Measurements from ENCODE around the gene TMC7. TPM values are rescaled to one million over a fixed set of nuclear protein-coding genes. Genes with fewer than 3 reads are reported as not detected.
"Not testable (repeated sequence)": the region's sequence is repeated elsewhere in the genome, so short reads cannot be mapped to it uniquely, and the experiment has no call there.

Gene TMC7
- total RNA-seq: 2.4 TPM

DNA sequence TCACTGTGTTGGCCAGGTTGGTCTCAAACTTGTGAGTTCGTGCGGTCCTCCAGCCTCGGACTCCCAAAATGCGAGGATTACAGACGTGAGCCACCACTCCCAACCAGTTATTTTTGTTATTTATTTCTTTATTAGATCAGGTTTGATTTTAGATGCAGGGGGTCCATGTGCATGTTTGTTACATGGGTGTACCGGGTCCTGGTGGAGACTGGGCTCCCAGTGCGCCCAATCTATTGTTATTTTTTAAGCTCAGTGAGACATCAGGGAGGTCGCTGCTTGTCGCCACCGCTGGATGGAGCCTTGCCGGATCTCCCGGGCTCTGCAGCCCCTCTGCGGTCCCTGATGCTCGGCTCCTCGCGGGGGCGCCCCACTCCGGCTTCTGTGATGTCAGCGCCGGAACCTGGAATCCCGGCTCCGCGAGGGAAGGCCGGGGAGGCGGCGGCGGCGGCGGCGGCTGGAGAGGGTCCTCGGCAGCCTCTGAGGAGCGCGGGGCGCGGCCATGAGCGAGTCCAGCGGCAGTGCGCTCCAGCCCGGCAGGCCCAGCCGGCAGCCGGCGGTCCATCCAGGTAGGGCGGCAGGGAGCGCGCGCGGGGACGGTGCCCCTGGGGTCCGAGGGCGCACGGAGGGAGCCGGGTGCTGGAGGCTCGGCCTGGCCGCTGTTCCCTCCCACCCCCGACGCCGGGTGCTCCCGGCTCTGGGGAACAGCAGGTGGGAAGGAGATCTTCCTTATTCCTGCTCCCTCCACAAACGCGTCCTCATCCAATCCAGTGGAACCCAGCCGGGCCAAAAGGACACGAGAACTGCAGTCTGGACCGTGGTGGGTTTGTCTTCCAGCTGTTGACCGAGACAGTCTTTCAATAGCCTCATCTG lies at the start of gene TMC7:
Gene TMC7 (plus strand): TSS at position 370 of the 870 bp plus-strand sequence. CDS start 130 bp downstream, at position 500.
- peak; percentile 91 for DNase-seq

DNA sequence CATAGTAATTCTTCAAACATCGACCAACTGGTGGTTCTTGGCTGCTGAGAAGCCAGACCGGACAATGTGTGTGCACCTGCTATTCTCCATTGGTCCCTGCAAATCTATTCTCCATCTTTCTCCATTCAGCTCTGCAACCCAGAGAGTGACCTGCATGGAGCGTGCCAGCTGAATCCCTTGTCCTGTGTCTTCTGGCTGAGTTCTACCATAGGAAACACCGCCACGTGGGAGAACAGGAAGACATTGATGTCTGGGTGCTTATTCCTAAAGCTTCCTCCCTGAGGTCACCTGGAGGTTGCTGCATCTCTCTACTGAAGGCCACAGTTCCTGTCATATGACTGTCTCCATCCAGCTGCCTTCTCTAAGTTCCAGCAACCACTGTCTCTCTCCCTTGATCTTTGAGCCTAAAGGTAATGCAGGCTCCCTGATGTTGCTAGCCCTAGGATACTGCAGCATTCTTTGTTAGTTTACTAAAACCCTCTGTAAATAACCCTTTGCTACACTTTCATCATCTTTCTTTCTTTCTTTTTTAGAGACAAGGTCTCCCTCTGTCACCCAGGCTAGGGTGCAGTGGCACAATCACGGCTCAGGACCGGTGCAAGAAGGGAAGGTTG lies 46.9 kb upstream of the TMC7 start:
- no peak for DNase-seq

DNA sequence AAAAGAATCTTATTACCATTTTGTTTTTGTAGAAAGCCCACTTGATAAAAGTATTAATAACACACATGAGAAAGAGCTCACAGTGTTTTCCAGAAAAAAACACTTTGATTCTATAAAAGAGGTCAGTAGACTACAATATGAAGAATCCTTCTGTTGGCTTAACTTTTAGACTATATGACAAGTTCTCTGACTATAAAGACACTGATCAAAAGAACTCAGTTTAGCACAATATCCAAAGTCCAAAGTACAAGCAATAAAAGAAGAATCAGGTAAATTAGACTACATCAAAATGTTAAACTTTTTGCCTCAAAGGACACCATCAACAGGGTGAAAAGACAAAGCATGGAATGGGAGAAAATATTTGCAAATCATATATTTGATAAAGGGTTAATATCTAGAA lies 46.3 kb upstream of the TMC7 start:
- no peak for DNase-seq

DNA sequence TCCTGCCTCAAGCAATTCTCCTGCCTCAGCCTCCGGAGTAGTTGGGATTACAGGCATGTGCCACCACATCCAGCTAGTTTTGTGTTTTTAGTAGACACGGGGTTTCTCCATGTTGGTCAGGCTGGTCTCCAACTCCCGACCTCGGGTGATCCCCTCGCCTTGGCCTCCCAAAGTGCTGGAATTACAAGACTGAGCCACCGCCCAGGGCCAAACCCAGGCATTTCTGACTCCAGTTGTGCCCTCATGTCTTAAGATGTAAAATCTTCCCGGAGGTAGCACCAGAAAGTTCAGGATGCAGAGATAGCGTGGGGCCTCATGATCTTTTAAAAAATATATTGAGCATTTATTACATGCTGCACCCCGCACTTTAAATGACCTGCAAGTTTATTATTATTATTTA lies 44.7 kb upstream of the TMC7 start:
- DNase-seq: no peak

DNA sequence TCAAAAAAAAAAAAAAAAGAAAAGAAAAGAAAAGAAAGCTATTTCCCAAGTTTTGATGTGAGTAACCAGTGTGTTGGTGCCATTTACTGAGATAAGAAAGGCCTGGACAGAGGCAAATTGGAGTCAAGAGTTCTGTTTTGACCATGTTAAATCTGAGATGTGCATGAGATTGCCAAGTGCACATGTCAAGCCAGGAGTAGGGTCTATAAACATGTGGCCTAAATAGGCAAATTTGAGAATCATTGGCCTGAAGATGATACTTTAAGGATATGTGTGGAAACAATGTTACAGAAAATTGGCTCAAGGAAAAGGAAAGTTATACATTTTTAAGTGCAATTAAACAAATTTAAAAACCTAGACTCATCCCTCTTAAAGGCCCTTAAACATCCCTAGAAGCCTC lies 42.3 kb upstream of the TMC7 start:
- no peak for DNase-seq

DNA sequence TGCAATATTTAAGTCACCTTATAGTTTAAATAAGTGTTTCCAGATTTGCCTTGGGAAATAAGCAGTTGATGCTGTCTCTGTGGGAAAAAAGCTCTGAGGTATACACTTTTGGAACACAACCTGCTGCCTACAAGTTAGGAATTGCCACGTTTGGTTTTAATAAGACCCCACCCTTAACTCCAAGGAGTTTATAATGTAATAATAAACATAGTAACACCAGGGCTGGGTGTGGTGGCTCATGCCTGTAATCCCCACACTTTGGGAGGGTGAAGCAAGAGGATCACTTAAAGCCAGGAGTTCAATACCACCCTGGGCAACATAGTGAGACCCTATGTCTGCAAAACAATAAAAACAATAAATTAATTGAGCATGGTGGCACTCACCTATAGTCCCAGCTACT lies 41.7 kb upstream of the TMC7 start:
- peak; percentile 32 for DNase-seq

DNA sequence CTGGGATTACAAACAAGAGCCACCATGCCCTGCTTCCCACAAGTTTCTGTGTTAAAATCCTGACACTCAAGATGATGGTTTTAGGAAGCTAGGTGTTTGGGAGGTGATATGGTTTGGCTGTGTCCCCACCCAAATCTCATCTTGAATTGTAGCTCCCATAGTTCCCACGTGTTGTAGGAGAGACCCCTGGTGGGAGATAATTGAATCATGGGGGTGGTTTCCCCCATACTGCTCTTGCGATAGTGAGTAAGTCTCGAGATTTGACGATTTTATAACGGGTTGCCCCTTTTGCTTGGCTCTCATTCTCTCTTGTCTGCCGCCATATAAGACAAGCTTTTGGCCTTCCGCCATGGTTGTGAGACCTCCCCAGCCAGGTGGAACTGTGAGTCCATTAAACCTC lies 40.3 kb upstream of the TMC7 start:
- no peak for DNase-seq

DNA sequence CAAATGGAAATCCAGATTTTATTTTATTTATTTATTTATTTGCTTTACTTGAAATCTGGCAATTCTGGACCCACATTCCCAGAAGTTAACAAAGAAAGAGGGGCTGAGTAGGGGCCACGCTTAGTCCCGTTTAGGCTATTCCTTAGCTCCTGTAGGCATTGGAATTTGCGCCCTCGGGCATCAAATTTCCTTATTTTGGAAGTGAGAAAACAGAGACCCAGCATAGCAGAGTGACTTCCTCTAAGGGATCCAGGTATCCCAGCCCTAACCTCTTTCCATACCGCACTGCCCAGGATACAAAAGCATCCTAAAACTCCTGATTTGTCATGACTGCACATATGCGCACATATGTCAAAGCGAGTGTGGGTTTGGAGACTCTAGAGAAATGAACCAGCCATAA lies 38.5 kb upstream of the TMC7 start:
- no peak for DNase-seq

DNA sequence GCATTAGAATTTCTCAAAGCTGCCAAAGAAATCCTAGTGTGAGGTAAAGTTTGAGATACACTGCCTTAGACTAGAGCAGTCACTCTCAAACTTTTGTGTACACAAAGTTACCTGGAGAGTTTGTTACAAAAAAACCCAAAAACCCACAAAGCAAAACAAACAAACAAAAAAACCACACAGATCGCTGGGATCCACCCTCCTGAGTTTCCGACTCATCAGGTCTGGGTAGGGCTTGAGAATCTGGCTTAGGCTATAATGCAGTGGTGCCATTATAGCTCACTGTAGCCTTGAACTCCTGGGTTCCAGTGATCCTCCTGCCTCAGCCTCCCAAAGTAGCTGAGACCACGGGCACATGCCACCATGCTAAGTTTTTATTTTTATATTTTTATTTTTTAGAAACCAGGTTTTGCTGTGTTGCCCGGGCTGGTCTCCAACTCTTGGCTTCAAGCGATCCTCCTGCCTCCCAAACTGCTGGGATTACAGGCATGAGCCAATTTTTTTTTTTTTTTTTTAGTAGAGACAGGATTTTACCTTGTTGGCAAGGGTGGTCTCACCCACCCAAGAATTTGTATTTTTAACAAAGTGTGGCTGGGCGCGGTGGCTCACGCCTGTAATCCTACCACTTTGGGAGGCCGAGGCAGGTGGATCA lies 35.2 kb upstream of the TMC7 start:
- DNase-seq: no peak

DNA sequence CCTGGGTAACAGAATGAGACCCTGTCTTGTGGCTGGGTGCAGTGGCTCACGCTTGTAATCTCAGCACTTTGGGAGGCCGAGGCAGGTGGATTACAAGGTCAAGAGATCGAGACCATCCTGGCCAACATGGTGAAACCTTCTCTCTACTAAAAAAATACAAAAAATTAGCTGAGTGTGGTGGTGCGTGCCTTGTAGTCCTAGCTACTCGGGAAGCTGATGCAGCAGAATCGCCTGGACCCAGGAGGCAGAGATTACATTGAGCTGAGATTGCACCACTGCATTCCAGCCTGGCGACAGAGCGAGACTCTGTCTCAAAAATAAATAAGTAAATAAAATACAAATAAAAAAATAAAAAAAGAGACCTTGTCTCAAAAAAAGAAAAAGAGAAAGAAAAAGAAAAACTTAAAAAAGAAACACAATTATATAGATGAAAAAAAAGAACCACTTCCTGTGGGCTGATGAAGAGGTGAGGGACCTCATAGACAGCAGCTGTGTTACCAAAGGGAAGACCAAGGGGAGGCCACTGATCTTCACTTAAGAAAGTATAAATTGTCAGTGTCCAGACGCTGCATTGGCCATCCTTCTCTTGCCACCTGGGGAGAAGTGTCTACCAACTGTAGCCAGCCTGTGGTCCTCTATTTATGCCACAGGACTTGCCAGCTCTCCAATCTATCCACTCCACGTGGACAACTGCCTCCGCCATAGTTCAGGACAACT lies 33.1 kb upstream of the TMC7 start:
- DNase-seq: no peak

DNA sequence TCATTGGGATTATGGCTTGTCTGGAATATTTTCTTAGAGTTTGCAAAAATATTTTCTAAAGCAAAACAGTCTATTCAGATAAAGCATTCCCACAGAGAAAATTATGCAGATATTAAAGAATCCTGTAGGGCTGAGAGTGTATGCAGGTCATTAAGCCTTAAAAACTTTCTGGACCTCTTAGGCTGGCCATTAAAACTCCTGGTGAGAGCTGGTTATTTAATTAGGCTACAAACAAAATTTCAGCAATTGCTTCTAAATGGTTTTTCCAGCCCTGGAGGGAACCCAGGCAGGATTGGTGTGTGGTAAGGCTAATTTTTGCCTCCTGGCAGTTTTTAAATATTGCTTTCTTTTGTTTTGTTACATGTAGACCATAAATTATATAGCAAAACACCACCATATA lies 30.2 kb upstream of the TMC7 start:
- DNase-seq: no peak

DNA sequence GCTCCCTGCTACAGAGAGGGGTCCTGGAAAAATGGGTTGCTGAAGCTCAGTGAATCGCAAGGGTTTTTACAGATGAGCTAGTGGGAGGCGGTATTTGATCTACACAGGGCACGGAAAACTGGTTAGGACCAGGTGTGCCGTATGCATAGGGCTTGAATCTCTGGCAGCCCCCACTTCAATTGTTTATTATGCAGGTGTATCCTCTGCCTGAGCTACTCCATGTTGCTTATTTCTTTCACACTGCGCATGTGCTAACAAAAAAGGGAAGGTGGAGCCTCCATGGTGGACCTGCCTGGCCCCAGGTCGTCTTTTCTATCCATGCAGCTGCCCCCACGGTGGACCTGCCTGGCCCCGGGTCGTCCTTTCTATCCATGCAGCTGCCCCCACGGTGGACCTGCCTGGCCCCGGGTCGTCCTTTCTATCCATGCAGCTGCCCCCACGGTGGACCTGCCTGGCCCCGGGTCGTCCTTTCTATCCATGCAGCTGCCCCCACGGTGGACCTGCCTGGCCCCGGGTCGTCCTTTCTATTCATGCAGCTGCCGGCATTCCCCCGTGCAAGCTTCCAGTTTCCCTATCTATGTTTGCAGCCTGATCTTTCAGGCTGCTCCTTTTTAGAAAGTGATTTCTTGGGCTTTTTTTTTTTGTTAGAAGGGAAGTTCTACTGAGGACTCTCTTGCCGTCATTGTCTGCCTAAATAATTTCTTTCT lies 27.7 kb upstream of the TMC7 start:
- not testable (repeated sequence) for DNase-seq

DNA sequence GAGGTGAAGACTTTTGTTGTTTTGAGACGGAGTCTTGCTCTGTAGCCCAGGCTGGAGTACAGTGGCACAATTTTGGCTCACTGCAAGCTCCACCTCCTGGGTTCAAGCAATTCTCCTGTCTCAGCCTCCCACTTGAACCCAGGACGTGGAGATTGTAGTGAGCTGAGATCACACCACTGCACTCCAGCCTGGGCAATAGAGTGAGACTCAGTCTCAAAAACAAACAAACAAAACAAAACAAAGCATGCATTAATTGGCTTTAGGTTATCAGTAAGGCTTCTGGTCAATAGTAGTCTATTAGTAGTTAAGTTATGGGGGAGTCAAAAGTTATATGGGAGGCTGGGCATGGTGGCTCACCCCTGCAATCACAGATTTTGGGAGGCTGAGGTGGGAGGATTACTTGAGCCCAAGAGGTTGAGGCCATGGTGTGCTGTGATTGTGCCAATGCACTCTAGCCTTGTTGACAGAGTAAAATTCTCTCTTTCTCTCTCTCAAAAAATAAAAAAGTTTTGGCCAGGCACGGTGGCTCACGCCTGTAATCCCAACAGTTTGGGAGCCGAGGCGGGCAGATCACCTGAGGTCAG lies 27.0 kb upstream of the TMC7 start:
- not testable (repeated sequence) for DNase-seq

DNA sequence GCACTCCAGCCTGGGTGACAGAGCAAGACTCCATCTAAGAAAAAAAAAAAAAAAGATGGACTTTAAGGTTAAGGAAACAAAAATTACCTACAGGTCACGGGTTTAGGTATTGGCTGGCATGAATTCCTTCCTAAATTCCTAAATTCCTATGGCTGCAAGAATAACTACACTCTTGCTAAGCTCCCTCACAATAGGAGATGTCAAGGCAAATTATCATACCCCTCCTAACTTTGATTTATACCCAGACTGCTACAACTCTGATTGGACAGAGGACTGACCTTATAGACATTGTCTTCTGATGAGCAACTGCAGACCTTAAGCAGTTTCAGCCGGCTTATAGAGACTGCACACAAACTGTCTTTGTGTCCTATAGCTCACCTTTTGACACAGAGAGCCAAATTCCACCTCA lies 25.1 kb upstream of the TMC7 start:
- DNase-seq: no peak

DNA sequence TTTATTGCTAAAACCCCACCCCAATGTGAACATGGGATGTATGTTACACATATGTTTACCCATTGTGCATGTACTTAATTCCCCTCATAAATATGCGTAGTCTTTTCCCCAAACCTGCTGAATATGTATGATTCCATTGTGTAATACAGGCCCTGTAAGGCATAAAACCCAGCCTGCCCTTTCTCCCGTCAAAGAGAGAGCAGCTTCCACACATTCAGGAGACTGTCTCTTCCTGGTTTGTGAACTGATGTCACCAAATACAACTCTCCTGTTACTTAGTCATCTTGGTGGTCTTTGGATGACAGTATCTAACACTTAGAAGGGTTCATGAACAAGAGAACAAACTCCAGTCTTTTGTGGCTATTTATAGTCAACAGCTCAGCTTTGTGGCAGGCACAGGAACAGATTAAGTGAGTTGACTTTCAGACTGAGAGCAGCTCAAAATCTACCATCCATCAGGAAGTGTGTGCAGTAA lies 24.7 kb upstream of the TMC7 start:
- DNase-seq: no peak

DNA sequence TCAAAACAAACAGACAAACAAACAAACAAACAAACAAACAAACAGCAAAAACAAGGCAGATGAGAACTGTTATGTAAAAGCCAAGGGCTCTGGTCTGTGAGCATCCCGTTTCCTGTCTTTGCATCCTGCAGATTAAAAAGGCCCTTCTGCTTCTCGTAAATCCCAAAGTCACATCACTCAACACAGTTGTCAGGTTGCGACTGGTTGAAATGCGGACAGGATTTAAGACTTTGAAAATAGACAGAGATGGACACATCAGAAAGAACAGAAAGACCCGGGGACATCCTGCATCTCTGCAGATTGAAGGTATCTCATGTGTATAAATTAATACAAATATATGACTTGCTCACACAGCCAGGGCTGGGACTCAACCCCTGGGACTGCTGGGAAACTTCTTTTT lies 18.2 kb upstream of the TMC7 start:
- no peak for DNase-seq

DNA sequence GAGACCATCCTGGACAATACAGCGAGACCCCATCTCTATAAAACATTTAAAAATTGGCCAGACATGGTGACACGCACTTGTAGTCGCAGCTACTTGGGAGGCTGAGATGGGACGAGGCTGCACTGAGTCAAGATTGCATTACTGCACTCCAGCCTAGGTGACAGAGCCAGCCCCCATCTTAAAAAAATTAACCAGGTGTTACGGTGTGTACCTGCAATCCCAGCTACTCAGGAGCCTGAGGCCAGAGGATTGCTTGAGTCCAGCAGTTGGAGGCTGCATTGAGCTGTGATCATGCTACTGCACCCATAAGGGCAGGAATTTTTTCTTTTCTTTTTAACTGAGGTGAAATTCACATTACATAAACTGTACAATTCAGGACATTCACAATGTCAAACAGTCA lies 16.9 kb upstream of the TMC7 start:
- no peak for DNase-seq

DNA sequence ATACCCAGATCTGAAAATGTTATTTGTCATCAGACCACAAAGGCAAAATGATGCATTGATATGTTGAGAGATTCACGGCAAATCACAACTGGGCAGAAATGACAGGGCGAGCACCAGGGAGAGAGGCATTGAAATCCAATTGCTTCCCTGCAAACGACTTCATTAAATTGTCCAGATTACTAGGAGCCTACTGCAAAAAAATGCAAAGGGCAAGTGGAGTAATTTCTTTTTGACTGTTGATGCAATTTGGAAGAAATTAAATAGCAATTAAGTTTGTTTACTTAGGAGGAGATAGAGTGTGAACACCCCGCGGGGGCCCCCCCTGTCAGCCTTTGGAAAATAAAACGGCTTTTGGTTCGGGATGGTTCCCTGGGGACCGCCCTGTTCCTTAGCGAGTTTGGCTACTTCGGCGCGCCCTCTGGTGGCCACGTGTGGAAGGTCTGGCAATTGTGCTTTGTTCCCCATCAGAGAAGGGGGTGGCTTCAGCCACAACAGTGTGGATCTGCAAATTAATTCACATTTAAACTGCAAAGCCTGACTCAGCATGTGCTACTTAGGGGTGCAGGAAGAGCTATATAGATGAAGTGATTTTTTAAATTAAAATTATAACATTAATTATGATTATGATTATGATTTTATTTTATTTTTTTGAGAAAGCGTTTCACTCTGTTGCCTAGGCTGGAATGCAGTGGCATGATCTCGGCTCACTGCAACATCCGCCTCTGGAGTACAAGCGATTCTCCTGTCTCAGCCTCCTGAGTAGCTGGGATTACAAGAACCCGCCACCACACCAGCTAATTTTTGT lies 14.5 kb upstream of the TMC7 start:
- DNase-seq: peak; percentile 92

DNA sequence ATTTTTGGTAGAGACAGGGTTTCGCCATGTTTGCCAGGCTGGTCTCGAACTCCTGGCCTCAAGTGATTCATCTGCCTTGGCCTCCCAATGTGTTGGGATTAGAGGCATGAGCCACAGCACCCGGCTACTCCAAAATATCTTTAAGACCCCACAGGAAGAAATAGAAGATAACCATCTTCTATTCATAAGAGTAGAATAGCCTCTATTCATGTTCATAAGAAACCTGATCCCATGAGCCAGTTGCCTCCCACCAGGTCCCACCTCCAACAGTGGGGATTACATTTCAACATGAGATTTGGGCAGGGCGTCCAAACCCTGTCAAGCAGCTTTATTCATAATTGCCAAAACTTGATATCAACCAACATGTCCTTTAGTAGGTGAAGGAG lies 13.9 kb upstream of the TMC7 start:
- no peak for DNase-seq

DNA sequence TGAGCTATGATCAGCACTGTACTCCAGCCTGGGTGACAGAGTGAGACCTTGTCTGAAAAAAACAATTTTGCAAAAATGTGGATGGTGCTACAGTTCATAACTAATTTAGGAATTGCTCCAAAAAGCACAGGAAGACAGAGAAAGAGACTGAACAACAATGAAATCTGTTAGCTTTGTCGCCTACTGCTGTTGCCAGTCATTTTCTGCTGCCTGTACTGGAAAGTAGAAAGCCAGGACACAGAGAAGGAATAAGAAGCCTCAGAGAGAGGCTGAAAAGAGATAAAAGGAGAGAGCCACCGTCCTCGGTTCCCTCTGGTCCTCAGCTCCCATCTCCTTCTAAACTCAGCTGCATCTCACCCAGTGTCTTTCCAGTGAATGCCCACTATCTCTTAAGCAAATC lies 8.6 kb upstream of the TMC7 start:
- DNase-seq: no peak

DNA sequence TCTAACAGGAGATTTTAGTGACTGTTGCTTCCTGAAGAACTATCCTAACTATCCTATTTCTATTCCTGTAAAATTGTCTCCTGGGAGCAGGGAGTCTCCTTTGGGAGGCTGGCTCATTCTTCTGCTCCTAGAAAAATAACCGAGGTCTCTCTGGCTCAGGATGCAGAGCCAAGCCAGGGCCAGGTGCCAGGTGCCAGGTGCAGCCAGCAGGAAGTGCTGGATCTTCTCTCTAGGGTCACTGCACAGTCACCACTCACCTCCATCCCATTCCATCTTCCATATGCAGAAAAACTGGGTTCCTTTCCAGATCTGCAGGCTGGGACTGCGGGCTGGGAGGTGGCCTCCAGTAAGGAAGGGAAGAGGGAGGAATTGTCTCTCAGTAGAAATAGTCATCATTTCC lies 3.8 kb upstream of the TMC7 start:
- no peak for DNase-seq

Measured in tongue (tissue), 2 donors.